GM12801 (cell line): ENCODE data around the gene ABHD2.

Source experiments
- CTCF ChIP-seq: IDR thresholded peaks from one replicate; pipeline ENCODE4 v1.5.1; 2011; ENCODE audit warnings: control low read depth; ENCODE audit not compliant: insufficient read length; ENCODE audit errors: extremely low read depth

The ABHD2 gene

GRCh38 chr15:89150762-89151664 is 62.8 kb downstream of the ABHD2 start:
- no peak for TF ChIP-seq CTCF

GRCh38 chr15:89155122-89155521 is 66.9 kb downstream of the ABHD2 start:
- no peak for TF ChIP-seq CTCF

GRCh38 chr15:89155656-89156055 is 67.4 kb downstream of the ABHD2 start:
- no peak for TF ChIP-seq CTCF

GRCh38 chr15:89157061-89157460 is 68.8 kb downstream of the ABHD2 start:
- TF ChIP-seq CTCF: no peak

- no peak for TF ChIP-seq CTCF
Measured at GRCh38 chr15:89157918-89158564, 69.8 kb downstream of the ABHD2 start.

- no peak for TF ChIP-seq CTCF
Measured at GRCh38 chr15:89161666-89162065, 73.4 kb downstream of the ABHD2 start.

- TF ChIP-seq CTCF: no peak
Measured at GRCh38 chr15:89163271-89164055, 75.2 kb downstream of the ABHD2 start.
